Measurements from ENCODE around the gene EPHB1. TPM values are rescaled to one million over a fixed set of nuclear protein-coding genes. Genes with fewer than 3 reads are reported as not detected.

The EPHB1 gene
- total and polyA plus RNA-seq, 8 donors, result 0.02 to 1.4 (median 0.43) TPM

GRCh38 chr3:134795746-134796280 lies 753 bp downstream of the EPHB1 start:
- intact Hi-C loops (cut with DNase I), result loop anchor here in 2 of 3 donors (10.0 kb wide), 2 partner anchors 1089 to 1099 kb away; no protein-coding TSS in a partner anchor
- Histone ChIP-seq H3K27me3 (peaks cover 0 to 11% (median 2%) of the 10 kb centered on the region in 4 donors), H3K36me3 (no peaks in the 10 kb centered on the region), H3K9me3 (no peaks in the 10 kb centered on the region), H3K4me3 (peak overlapping the region; percentile 14 to 53 (median 34)), H3K4me1 (peaks cover 0 to 8% (median 4%) of the 10 kb centered on the region in 3 donors), H3K27ac (no peak overlapping the region)
- FAIRE-seq (no peak), ATAC-seq (peak in 3 of 4 donors; percentile 18 to 26 (median 20)), DNase-seq (peak in 2 of 6 donors; percentile 61 to 78)
- TF ChIP-seq CTCF (IDR thresholded peaks at IDR 0.05), result no peak
- 1 to 2% methylated on average over 48 to 50 of the region's 50 CpGs for WGBS, 2 donors

- H3K4me1 ChIP-seq, result peaks cover 0 to 8% (median 4%) of the 10 kb centered on the region in 3 donors
- no peaks in the 10 kb centered on the region for H3K36me3 ChIP-seq
- TF ChIP-seq CTCF (IDR thresholded peaks at IDR 0.05), result no peak
- H3K9me3 ChIP-seq, result no peaks in the 10 kb centered on the region
- H3K4me3 ChIP-seq, result peak overlapping the region in 2 of 4 donors; percentile 14 to 53
- DNase-seq, result peak in 1 of 6 donors; percentile 73
- peak in 2 of 4 donors; percentile 5 for ATAC-seq
- H3K27me3 ChIP-seq, result peaks cover 0 to 11% (median 2%) of the 10 kb centered on the region in 4 donors
- no peak overlapping the region for H3K27ac ChIP-seq
- no peak for FAIRE-seq
- 1% methylated on average over 55 to 61 of the region's 61 CpGs for WGBS, 2 donors
- intact Hi-C loops (cut with DNase I), result loop anchor here in 2 of 3 donors (10.0 kb wide), 2 partner anchors 1088 to 1098 kb away; no protein-coding TSS in a partner anchor
These were observed 1.4 kb downstream of the EPHB1 start for GRCh38 chr3:134796281-134797056.

- FAIRE-seq (no peak), DNase-seq (no peak)
- no peaks in the 10 kb centered on the region for H3K36me3 ChIP-seq
These were observed 2.1 kb downstream of the EPHB1 start for GRCh38 chr3:134797057-134797740.

More at GRCh38 chr3:134797057-134797740, 2.1 kb downstream of the EPHB1 start:
- no peak for TF ChIP-seq CTCF (IDR thresholded peaks at IDR 0.05)
- WGBS, 2 donors, result 7 to 8% methylated on average over 32 to 33 of the region's 33 CpGs
- no peak for ATAC-seq
- H3K27ac ChIP-seq, result no peak overlapping the region
- peaks cover 0 to 11% (median 2%) of the 10 kb centered on the region in 4 donors for H3K27me3 ChIP-seq
- peaks cover 0 to 8% (median 4%) of the 10 kb centered on the region in 3 donors for H3K4me1 ChIP-seq
- no peaks in the 10 kb centered on the region for H3K9me3 ChIP-seq
- no peak overlapping the region for H3K4me3 ChIP-seq
- intact Hi-C loops (cut with DNase I), result loop anchor here in 2 of 3 donors (10.0 kb wide), 2 partner anchors 1088 to 1098 kb away; no protein-coding TSS in a partner anchor
